NB4 (cell line): ENCODE data around the gene MAGEF1.

ENCODE experiments used
- CTCF ChIP-seq: IDR thresholded peaks from one replicate; pipeline ENCODE4 v1.5.1; 2012; ENCODE audit warnings: low read depth, low read length
- MYC ChIP-seq: IDR thresholded peaks from 2 replicates; pipeline ENCODE4 v1.6.1; 2011; ENCODE audit warnings: low read depth, low read length
- POLR2A ChIP-seq: IDR thresholded peaks from 2 replicates; pipeline ENCODE4 v1.6.1; 2011; ENCODE audit warnings: mild to moderate bottlenecking; ENCODE audit not compliant: insufficient read length; ENCODE audit errors: extremely low read depth
- TF ChIP-seq, protein P1 (sequence below): IDR thresholded peaks from 2 replicates; pipeline ENCODE4 v1.6.1; 2011; ENCODE audit warnings: low read depth, low read length

DNA sequence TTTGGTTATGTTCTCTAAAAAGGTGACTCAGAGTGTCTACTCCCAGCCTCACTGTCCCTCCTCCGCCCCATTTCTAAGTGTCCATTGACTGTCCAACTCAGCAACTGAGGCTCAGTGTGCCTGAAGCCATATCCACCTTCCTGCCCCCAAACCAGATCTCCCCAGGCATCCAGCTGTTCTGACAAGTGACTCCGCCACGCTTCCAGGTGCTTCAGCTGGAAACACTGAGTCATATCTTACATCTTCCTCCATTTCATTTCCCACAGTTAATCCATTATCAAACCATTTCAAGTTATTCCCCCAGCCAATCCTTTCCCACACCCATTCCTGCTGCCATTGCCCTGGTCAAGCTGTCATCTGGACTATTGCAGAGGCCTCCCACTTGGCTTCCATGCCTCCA, 17.1 kb downstream of the MAGEF1 start:
- no peak for TF ChIP-seq CTCF
- no peak for TF ChIP-seq POLR2A
- TF ChIP-seq, protein P1, sequence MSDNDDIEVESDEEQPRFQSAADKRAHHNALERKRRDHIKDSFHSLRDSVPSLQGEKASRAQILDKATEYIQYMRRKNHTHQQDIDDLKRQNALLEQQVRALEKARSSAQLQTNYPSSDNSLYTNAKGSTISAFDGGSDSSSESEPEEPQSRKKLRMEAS = no peak
- TF ChIP-seq MYC = no peak
